MM.1S (cell line): Measurements from ENCODE around the gene SCNN1B.

Experiments used
- EZH2 ChIP-seq: fragments of 300-600 bp; sonication (generic); optimal IDR thresholded peaks from 2 replicates; pipeline ENCODE3; 2017; ENCODE audit warnings: low read depth, mild to moderate bottlenecking, antibody characterized with exemption, low read length, mixed read lengths
- TF ChIP-seq, protein P1 (sequence below): fragments of 300-600 bp; sonication (generic); IDR thresholded peaks from 2 replicates; pipeline ENCODE4 v1.5.1; 2016; ENCODE audit warnings: antibody characterized with exemption, low read length, mixed read lengths

- TF ChIP-seq EZH2, result no peak
- TF ChIP-seq, protein P1, sequence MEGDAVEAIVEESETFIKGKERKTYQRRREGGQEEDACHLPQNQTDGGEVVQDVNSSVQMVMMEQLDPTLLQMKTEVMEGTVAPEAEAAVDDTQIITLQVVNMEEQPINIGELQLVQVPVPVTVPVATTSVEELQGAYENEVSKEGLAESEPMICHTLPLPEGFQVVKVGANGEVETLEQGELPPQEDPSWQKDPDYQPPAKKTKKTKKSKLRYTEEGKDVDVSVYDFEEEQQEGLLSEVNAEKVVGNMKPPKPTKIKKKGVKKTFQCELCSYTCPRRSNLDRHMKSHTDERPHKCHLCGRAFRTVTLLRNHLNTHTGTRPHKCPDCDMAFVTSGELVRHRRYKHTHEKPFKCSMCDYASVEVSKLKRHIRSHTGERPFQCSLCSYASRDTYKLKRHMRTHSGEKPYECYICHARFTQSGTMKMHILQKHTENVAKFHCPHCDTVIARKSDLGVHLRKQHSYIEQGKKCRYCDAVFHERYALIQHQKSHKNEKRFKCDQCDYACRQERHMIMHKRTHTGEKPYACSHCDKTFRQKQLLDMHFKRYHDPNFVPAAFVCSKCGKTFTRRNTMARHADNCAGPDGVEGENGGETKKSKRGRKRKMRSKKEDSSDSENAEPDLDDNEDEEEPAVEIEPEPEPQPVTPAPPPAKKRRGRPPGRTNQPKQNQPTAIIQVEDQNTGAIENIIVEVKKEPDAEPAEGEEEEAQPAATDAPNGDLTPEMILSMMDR, result no peak
These were observed 9.1 kb upstream of the SCNN1B start for GRCh38 chr16:23293016-23293415.
